ENCODE measurements around the gene KDM8. TPM values are rescaled to one million over a fixed set of nuclear protein-coding genes. Genes with fewer than 3 reads are reported as not detected.

The KDM8 gene
- total RNA-seq, 1 experiment from 2014 or later: 5.3 TPM

DNA sequence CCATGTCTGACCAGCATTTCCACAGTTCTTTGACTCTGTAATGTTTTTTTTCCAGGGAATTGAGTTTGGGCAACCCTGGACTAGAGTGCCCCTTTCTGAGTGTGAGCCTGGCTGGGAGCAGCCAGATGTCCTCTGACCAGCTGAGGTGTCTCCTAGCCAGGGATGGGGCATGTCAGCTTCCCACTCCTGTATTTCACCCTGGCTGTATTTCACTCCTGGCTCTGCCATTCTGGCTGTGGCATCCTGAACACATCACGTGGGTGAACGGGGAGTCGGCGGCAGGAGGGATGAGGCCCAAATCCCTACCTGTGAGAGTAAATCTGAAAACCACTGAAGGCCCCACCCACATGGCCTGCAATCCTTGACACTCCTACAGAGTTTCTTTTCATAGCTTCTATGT is 31.3 kb downstream of the KDM8 start:
- BruUV-seq (replicated peaks): no TSS peak
- no peak overlapping the region for H3K4me2 ChIP-seq (ENCODE audit: low read length)
- H3K4me3 ChIP-seq (replicated peaks in 1 of 2; ENCODE audit: low read depth in 1 of 2, low read length in 2 of 2): no peak overlapping the region
- DNase-seq (ENCODE audit: low read depth, low spot score) (no peak), ATAC-seq (peak; percentile 35)
- no peaks in the 10 kb centered on the region for H3K79me2 ChIP-seq (ENCODE audit: insufficient read depth, low read length)
- H3K27me3 ChIP-seq (ENCODE audit: insufficient read depth, low read length): no peaks in the 10 kb centered on the region
- H3K36me3 ChIP-seq (ENCODE audit: control insufficient read depth in 1 of 2, insufficient read depth in 2 of 2, low read length in 2 of 2): peaks cover 0 to 7% of the 10 kb centered on the region in 2 experiments; a peak in 2 of 4 replicates
- H4K20me1 ChIP-seq (ENCODE audit: insufficient read depth): no peaks in the 10 kb centered on the region
- TF ChIP-seq SP1 (IDR thresholded peaks at IDR 0.05; ENCODE audit: low read depth): no peak
- no peaks in the 10 kb centered on the region for H3K9me2 ChIP-seq (ENCODE audit: insufficient read depth)
- ChIA-PET CTCF (interaction anchor here (0.9 to 2.9 kb wide), 14 partner anchors 9 to 140 kb away, joined by 3 to 51 read pairs (median 4); partner anchors contain the start of gene KDM8), RAD21 (ENCODE audit: low non-redundant PET in 1 of 2, low total read pairs in 2 of 2, uncharacterized antibody in 2 of 2, unreplicated experiment in 2 of 2) (interaction anchor here (0.6 to 2.8 kb wide), 6 partner anchors 55 to 138 kb away, joined by 3 to 13 read pairs (median 3); no protein-coding TSS in a partner anchor), POLR2A (no interaction called here)
- intact Hi-C loops (cut with micrococcal nuclease): loop anchor here (1.0 to 5.0 kb wide), 2 partner anchors 134 to 223 kb away; no protein-coding TSS in a partner anchor
- H3K9me3 ChIP-seq (ENCODE audit: control insufficient read depth in 1 of 2, insufficient read depth in 1 of 2, low read depth in 1 of 2, low read length in 2 of 2): no peaks in the 10 kb centered on the region
- H3K9ac ChIP-seq (ENCODE audit: low read length): no peak overlapping the region
- no peak overlapping the region for H3K27ac ChIP-seq (ENCODE audit: low read depth, low read length)
- H3K4me1 ChIP-seq (ENCODE audit: control insufficient read depth in 1 of 2, insufficient read depth in 2 of 2, low read length in 2 of 2): peaks cover 14 to 40% of the 10 kb centered on the region in 2 experiments; a peak in 3 of 4 replicates
- no peak overlapping the region for H2AFZ ChIP-seq (ENCODE audit: low read depth, low read length, poor library complexity, severe bottlenecking)

DNA sequence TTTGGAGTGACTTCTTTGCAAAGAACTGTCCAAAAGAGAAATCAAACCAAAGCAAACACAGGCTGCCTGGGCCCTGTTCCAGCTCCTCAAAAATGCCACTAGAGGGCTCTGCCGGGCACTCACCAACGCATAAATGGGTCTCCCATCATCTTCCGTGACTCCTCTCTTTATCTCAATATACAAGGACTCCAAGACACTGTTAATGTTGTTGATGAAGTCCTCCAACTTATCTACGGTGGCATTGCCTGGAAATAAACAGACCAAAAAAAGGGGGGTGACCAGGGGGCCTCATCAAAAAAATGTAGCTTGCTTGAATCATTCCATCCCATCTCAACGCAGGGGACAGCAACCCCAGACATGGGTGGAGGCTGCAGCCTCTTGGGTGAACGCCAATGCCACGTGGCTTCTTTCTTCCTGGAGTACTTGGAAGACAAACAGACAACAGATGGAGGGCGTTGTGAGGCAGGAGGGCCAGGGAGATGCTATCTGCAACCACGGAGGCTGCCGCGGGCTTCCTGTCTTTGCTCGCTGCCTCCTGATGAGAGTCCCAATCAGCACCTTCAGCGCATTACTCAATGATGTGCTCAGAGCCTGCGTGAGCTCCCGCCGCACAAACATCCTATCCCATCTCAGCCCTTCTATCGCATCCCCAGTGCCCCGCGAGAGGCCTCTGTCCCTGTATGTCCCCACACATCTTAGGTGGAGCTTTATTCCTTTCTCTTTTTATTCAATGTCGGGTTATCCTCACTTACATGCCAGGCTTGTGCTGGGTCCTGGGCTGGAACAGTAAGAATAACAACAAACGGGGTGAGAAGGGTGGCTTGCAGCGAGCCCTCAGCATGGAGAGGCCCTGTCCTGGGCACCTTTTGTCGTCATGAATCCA is 32.0 kb downstream of the KDM8 start:
- H3K9ac ChIP-seq (ENCODE audit: low read length): no peak overlapping the region
- RAD21 ChIA-PET (ENCODE audit: low non-redundant PET in 1 of 2, low total read pairs in 2 of 2, uncharacterized antibody in 2 of 2, unreplicated experiment in 2 of 2): interaction anchor here (0.6 to 2.8 kb wide), 6 partner anchors 56 to 138 kb away, joined by 3 to 13 read pairs (median 3); no protein-coding TSS in a partner anchor
- no peaks in the 10 kb centered on the region for H3K9me2 ChIP-seq (ENCODE audit: insufficient read depth)
- no peaks in the 10 kb centered on the region for H4K20me1 ChIP-seq (ENCODE audit: insufficient read depth)
- CTCF ChIA-PET: interaction anchor here (0.9 to 2.9 kb wide), 16 partner anchors 9 to 140 kb away, joined by 3 to 51 read pairs (median 4); partner anchors contain the start of gene KDM8
- peaks cover 14 to 40% of the 10 kb centered on the region in 2 experiments; a peak in 3 of 4 replicates for H3K4me1 ChIP-seq (ENCODE audit: control insufficient read depth in 1 of 2, insufficient read depth in 2 of 2, low read length in 2 of 2)
- no peaks in the 10 kb centered on the region for H3K79me2 ChIP-seq (ENCODE audit: insufficient read depth, low read length)
- ATAC-seq (peak; percentile 81), DNase-seq (ENCODE audit: low read depth, low spot score) (peak; percentile 37)
- intact Hi-C loops (cut with micrococcal nuclease): loop anchor here (1.0 to 5.0 kb wide), 2 partner anchors 133 to 222 kb away; no protein-coding TSS in a partner anchor
- peaks cover 0 to 7% of the 10 kb centered on the region in 2 experiments; a peak in 2 of 4 replicates for H3K36me3 ChIP-seq (ENCODE audit: control insufficient read depth in 1 of 2, insufficient read depth in 2 of 2, low read length in 2 of 2)
- H3K27me3 ChIP-seq (ENCODE audit: insufficient read depth, low read length): no peaks in the 10 kb centered on the region
- no peak overlapping the region; the same call in 1 of the 2 replicates for H3K27ac ChIP-seq (ENCODE audit: low read depth, low read length)
- no peaks in the 10 kb centered on the region for H3K9me3 ChIP-seq (ENCODE audit: control insufficient read depth in 1 of 2, insufficient read depth in 1 of 2, low read depth in 1 of 2, low read length in 2 of 2)
- H3K4me2 ChIP-seq (ENCODE audit: low read length): peak overlapping the region; percentile 45
- POLR2A ChIA-PET: no interaction called here
- BruUV-seq (replicated peaks): no TSS peak
- TF ChIP-seq EZH2 (IDR thresholded peaks at IDR 0.05) (no peak), RAD21 (IDR thresholded peaks at IDR 0.05; ENCODE audit: low read depth) (peak; percentile 85), ZNF274 (IDR thresholded peaks at IDR 0.05; ENCODE audit: low read depth, low read length) (no peak), TCF7L2 (IDR thresholded peaks at IDR 0.05; ENCODE audit: borderline replicate concordance, extremely low read depth, insufficient read depth, insufficient read length) (no peak)
- TF ChIP-seq, protein P1, sequence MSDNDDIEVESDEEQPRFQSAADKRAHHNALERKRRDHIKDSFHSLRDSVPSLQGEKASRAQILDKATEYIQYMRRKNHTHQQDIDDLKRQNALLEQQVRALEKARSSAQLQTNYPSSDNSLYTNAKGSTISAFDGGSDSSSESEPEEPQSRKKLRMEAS (IDR thresholded peaks at IDR 0.05): peak; percentile 65; the same call in 1 of the 2 replicates
- TF ChIP-seq, protein P2, sequence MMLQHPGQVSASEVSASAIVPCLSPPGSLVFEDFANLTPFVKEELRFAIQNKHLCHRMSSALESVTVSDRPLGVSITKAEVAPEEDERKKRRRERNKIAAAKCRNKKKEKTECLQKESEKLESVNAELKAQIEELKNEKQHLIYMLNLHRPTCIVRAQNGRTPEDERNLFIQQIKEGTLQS (IDR thresholded peaks at IDR 0.05): no peak
- TF ChIP-seq, protein P3, sequence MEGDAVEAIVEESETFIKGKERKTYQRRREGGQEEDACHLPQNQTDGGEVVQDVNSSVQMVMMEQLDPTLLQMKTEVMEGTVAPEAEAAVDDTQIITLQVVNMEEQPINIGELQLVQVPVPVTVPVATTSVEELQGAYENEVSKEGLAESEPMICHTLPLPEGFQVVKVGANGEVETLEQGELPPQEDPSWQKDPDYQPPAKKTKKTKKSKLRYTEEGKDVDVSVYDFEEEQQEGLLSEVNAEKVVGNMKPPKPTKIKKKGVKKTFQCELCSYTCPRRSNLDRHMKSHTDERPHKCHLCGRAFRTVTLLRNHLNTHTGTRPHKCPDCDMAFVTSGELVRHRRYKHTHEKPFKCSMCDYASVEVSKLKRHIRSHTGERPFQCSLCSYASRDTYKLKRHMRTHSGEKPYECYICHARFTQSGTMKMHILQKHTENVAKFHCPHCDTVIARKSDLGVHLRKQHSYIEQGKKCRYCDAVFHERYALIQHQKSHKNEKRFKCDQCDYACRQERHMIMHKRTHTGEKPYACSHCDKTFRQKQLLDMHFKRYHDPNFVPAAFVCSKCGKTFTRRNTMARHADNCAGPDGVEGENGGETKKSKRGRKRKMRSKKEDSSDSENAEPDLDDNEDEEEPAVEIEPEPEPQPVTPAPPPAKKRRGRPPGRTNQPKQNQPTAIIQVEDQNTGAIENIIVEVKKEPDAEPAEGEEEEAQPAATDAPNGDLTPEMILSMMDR (IDR thresholded peaks at IDR 0.05 in 2 of 3, conservative IDR thresholded peaks at IDR 0.05 in 1 of 3; ENCODE audit: borderline replicate concordance in 1 of 3, insufficient read depth in 1 of 3, low read depth in 2 of 3, low read length in 2 of 3): peak; percentile 83 to 97 (median 91); a peak in 5 of 6 replicates
- H2AFZ ChIP-seq (ENCODE audit: low read depth, low read length, poor library complexity, severe bottlenecking): no peak overlapping the region
- no peak overlapping the region for H3K4me3 ChIP-seq (replicated peaks in 1 of 2; ENCODE audit: low read depth in 1 of 2, low read length in 2 of 2)

All from HCT116 (cell line).